Measurements from ENCODE around the gene ESM1. TPM values are rescaled to one million over a fixed set of nuclear protein-coding genes. Genes with fewer than 3 reads are reported as not detected.
"Not testable (repeated sequence)": the region's sequence is repeated elsewhere in the genome, so short reads cannot be mapped to it uniquely, and the experiment has no call there.

ESM1 gene
- total RNA-seq, 1 donor from 2014 or later, result not detected

DNA sequence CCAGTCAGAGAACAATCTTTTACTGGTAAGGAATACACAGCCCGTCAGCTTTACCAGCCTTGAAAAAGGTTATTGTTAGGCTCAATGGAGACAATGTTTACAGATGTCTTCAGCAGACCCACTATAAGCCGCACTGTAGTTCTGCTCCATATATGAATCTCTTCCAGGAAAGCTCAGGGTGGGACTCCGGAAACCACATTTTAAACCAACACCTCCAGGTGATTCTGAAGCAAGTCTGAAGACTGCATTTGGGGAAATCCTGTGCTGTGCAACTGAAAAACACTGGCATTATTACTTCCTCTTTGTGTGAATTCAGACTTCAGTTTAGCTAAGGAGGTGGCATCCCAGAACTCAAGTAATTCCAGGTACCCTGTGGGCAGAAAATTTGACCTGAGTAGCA, 42.2 kb upstream of the ESM1 start:
- Histone ChIP-seq H3K27me3 (no peaks in the 10 kb centered on the region), H3K9me3 (no peaks in the 10 kb centered on the region), H3K4me1 (no peaks in the 10 kb centered on the region), H3K4me3 (no peak overlapping the region), H3K36me3 (no peaks in the 10 kb centered on the region), H3K27ac (no peak overlapping the region)
- TF ChIP-seq POLR2AphosphoS5 (IDR thresholded peaks at IDR 0.05; ENCODE audit: insufficient read depth in 1 of 2, low read depth in 1 of 2) (no peak), POLR2A (IDR thresholded peaks at IDR 0.05) (no peak), CTCF (IDR thresholded peaks at IDR 0.05) (no peak)
- intact Hi-C loops (cut with DNase I), result no loop called here
- no peak for DNase-seq (ENCODE audit: extremely low spot score in 2 of 2)

DNA sequence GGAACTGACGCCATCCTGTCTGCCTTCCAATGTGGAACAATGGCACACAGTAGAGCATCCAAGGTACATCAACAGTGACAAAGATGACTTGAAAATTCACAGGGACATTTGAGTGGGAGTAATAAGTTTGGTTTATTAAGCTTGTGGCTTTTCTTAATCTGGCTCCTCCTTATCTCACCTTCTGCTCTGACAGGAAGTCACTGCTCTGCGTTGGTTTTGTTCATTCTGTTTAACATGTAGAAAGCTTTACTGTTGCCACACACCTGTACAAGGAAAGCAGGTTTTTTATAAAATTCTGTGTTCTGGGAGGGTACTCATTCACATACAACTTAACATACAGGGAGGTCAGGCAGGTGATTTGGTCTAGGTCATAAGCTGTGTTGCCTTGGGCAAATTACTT, 37.1 kb upstream of the ESM1 start:
- Histone ChIP-seq H3K27ac (no peak overlapping the region), H3K9me3 (no peaks in the 10 kb centered on the region), H3K4me3 (no peak overlapping the region), H3K36me3 (no peaks in the 10 kb centered on the region), H3K27me3 (no peaks in the 10 kb centered on the region), H3K4me1 (no peaks in the 10 kb centered on the region)
- no peak for TF ChIP-seq POLR2AphosphoS5 (IDR thresholded peaks at IDR 0.05; ENCODE audit: insufficient read depth in 1 of 2, low read depth in 1 of 2)
- no peak for TF ChIP-seq POLR2A (IDR thresholded peaks at IDR 0.05)
- no peak for TF ChIP-seq CTCF (IDR thresholded peaks at IDR 0.05)
- intact Hi-C loops (cut with DNase I), result no loop called here
- no peak for DNase-seq (ENCODE audit: extremely low spot score in 2 of 2)

DNA sequence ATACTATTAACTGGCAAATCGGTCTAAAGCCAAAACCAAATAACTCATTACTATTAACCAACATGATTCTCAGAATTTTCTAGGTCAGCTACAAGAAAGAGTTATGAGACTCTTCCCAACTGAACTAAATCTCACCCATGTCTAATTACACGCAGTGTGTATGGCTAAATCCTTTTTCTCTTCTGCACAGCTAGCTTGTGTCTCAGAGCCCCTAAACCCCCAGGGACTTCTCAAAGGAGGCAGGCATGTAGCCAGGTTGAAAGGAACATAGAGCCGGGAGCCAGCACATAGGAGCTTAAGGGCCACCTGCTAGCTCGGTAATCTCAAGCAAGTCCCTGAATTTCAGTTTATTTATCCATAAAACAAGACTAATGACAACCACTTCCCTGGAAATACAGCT, 36.4 kb upstream of the ESM1 start:
- H3K9me3 ChIP-seq, result no peaks in the 10 kb centered on the region
- no peaks in the 10 kb centered on the region for H3K36me3 ChIP-seq
- TF ChIP-seq POLR2AphosphoS5 (IDR thresholded peaks at IDR 0.05; ENCODE audit: insufficient read depth in 1 of 2, low read depth in 1 of 2) (no peak), CTCF (IDR thresholded peaks at IDR 0.05) (no peak), POLR2A (IDR thresholded peaks at IDR 0.05) (no peak)
- H3K27me3 ChIP-seq, result no peaks in the 10 kb centered on the region
- no peak overlapping the region for H3K27ac ChIP-seq
- intact Hi-C loops (cut with DNase I), result no loop called here
- H3K4me1 ChIP-seq, result no peaks in the 10 kb centered on the region
- H3K4me3 ChIP-seq, result no peak overlapping the region
- DNase-seq (ENCODE audit: extremely low spot score in 2 of 2), result no peak

DNA sequence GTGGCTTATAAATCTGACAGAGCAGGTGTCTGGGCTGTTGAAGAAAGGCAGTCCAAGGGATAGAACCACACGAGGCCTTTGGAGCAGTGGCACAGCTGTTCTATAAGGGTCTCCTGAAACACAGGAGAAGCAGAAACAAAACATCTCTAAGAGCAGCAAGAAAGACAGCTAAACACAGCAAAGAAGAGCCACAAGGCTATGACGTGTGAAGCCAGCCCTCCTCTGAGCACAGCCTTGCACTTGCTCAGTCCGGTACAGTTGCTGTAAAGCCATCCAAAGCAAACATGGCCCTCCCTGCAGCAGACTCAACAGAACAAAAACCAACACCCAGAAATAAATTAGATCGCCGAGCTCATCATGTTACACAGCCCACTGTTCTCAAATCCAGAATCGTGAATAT, 36.0 kb upstream of the ESM1 start:
- Histone ChIP-seq H3K9me3 (no peaks in the 10 kb centered on the region), H3K36me3 (no peaks in the 10 kb centered on the region), H3K4me3 (no peak overlapping the region), H3K27ac (no peak overlapping the region), H3K4me1 (no peaks in the 10 kb centered on the region), H3K27me3 (no peaks in the 10 kb centered on the region)
- TF ChIP-seq CTCF (IDR thresholded peaks at IDR 0.05), result no peak
- no peak for DNase-seq (ENCODE audit: extremely low spot score in 2 of 2)
- intact Hi-C loops (cut with DNase I), result no loop called here

- H3K4me1 ChIP-seq; intact Hi-C loops (cut with DNase I): not testable (repeated sequence)
These were observed 24.8 kb upstream of the ESM1 start for GRCh38 chr5:55010149-55010548.

DNA sequence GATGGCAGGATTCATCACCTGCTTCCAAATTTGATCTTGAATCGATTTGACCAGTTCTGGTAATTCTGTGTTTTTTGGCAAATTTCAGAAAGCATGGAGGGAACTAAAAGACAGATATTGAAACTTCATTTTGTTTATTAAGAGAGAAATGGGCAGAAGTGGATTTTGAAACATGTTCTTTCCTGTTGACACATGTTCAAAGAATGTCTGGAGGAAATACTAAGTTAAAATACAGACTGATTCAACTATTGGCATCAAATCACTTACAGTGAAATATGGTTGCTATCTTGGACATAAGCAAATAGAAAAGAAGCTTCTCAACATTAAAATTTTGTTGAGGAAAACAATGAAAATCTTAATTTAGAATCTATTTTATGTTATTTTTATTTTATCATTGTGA, 19.3 kb upstream of the ESM1 start:
- no peak for DNase-seq (ENCODE audit: extremely low spot score in 2 of 2)
- intact Hi-C loops (cut with DNase I), result no loop called here
- Histone ChIP-seq H3K27me3 (no peaks in the 10 kb centered on the region), H3K27ac (no peak overlapping the region), H3K4me3 (no peak overlapping the region), H3K4me1 (no peaks in the 10 kb centered on the region), H3K36me3 (no peaks in the 10 kb centered on the region), H3K9me3 (no peaks in the 10 kb centered on the region)
- TF ChIP-seq CTCF (IDR thresholded peaks at IDR 0.05) (no peak), POLR2A (IDR thresholded peaks at IDR 0.05) (no peak), POLR2AphosphoS5 (IDR thresholded peaks at IDR 0.05; ENCODE audit: insufficient read depth in 1 of 2, low read depth in 1 of 2) (no peak)

More at GRCh38 chr5:55010149-55010548, 24.8 kb upstream of the ESM1 start:
- H3K27ac ChIP-seq; H3K27me3 ChIP-seq; H3K4me3 ChIP-seq; H3K9me3 ChIP-seq; H3K36me3 ChIP-seq; DNase-seq (ENCODE audit: extremely low spot score in 2 of 2): not testable (repeated sequence)
